Measurements from ENCODE around the gene DSCAM.

- TF ChIP-seq CTCF (IDR thresholded peaks at IDR 0.05): no peak
- TF ChIP-seq JUN (CRISPR knock-in tag; IDR thresholded peaks at IDR 0.05): no peak
- no peak for TF ChIP-seq E2F4 (CRISPR knock-in tag; IDR thresholded peaks at IDR 0.05; ENCODE audit: borderline replicate concordance, low read depth)
- TF ChIP-seq MAX (CRISPR knock-in tag; IDR thresholded peaks at IDR 0.05): no peak
- TF ChIP-seq PREB (CRISPR knock-in tag; IDR thresholded peaks at IDR 0.05; ENCODE audit: borderline replicate concordance): no peak
- TF ChIP-seq ZBTB43 (CRISPR knock-in tag; IDR thresholded peaks at IDR 0.05): no peak
- TF ChIP-seq NFE2L1 (CRISPR knock-in tag; IDR thresholded peaks at IDR 0.05): no peak
These were observed 718.1 kb downstream of the DSCAM start for GRCh38 chr21:40128891-40129290.
